Neural cell (in vitro differentiated cells): Measurements from ENCODE around the gene MYO9B. TPM values are rescaled to one million over a fixed set of nuclear protein-coding genes. Genes with fewer than 3 reads are reported as not detected.

Experiments used
- H2AFZ ChIP-seq: fragments of 200-600, 300-800 bp; sonication (generic), shearing (Covaris generic); 2 replicates; pipeline ENCODE4 v1.6.0; 2014; ENCODE audit warnings: low read depth, mild to moderate bottlenecking, antibody characterized with exemption, low read length, moderate library complexity
- H3F3A ChIP-seq: fragments of 200-600 bp; shearing (Covaris generic); 2 replicates; pipeline ENCODE4 v1.6.1; 2016; ENCODE audit warnings: mild to moderate bottlenecking, moderate library complexity, mixed read lengths, antibody characterized with exemption, low read length; ENCODE audit not compliant: insufficient read depth, poor library complexity, severe bottlenecking
- H3K27ac ChIP-seq: fragments of 200-600, 300-800 bp; sonication (generic), shearing (Covaris generic); 2 replicates; pipeline ENCODE4 v1.5.1; 2014; ENCODE audit warnings: mild to moderate bottlenecking, low read length, moderate library complexity
- H3K27me3 ChIP-seq: fragments of 300-800, 200-600 bp; sonication (generic), shearing (Covaris generic); 2 replicates; pipeline ENCODE4 v1.6.0; 2014; ENCODE audit warnings: mild to moderate bottlenecking, low read depth, low read length, moderate library complexity; ENCODE audit not compliant: insufficient read depth
- H3K36me3 ChIP-seq: fragments of 300-800, 200-600 bp; sonication (generic), shearing (Covaris generic); 2 replicates; pipeline ENCODE4 v1.5.1; 2014; ENCODE audit warnings: mild to moderate bottlenecking, antibody characterized with exemption, low read length, moderate library complexity; ENCODE audit not compliant: insufficient read depth
- H3K4me2 ChIP-seq: fragments of 300-800, 200-600 bp; sonication (generic), shearing (Covaris generic); 2 replicates; pipeline ENCODE4 v1.6.0; 2014; ENCODE audit warnings: mild to moderate bottlenecking, low read length
- H3K4me3 ChIP-seq: fragments of 300-800, 200-600 bp; sonication (generic), shearing (Covaris generic); 2 replicates; pipeline ENCODE4 v1.5.1; 2014; ENCODE audit warnings: mild to moderate bottlenecking, low read length, moderate library complexity
- H3K79me2 ChIP-seq: fragments of 200-600 bp; shearing (Covaris generic); replicated peaks from 2 replicates; pipeline ENCODE4 v1.6.0; 2014; ENCODE audit warnings: mild to moderate bottlenecking, low read length, moderate library complexity; ENCODE audit not compliant: insufficient read depth
- H3K9ac ChIP-seq: fragments of 300-800, 200-600 bp; sonication (generic), shearing (Covaris generic); 2 replicates; pipeline ENCODE4 v1.6.1; 2016; ENCODE audit warnings: mild to moderate bottlenecking, low read length, mixed read lengths
- H3K9me2 ChIP-seq: fragments of 200-600 bp; shearing (Covaris generic); 2 replicates; pipeline ENCODE4 v1.6.1; 2016; ENCODE audit warnings: mild to moderate bottlenecking, low read length, mixed read lengths; ENCODE audit not compliant: insufficient read depth
- H3K9me3 ChIP-seq: fragments of 200-600, 300-800 bp; sonication (generic), shearing (Covaris generic); 2 replicates; pipeline ENCODE4 v1.6.1; 2016; ENCODE audit warnings: mild to moderate bottlenecking, mixed run types, low read length, moderate library complexity, mixed read lengths
- H4K20me1 ChIP-seq: fragments of 200-600 bp; shearing (Covaris generic); 2 replicates; pipeline ENCODE4 v1.6.1; 2016; ENCODE audit warnings: mild to moderate bottlenecking, mixed run types; ENCODE audit not compliant: insufficient read depth
- EP300 ChIP-seq: fragments of 450-650 bp; conservative IDR thresholded peaks from 2 replicates; pipeline ENCODE4 v1.6.1; 2014; ENCODE audit warnings: antibody characterized with exemption, mild to moderate bottlenecking, moderate library complexity; ENCODE audit not compliant: poor library complexity, severe bottlenecking
- EZH2 ChIP-seq: fragments of 200-600, 300-800 bp; shearing (Covaris generic), sonication (generic); IDR thresholded peaks from 2 replicates; pipeline ENCODE4 v1.6.1; 2014; ENCODE audit warnings: antibody characterized with exemption, low read length, borderline replicate concordance, mild to moderate bottlenecking; ENCODE audit not compliant: insufficient read depth, poor library complexity, severe bottlenecking
- MXI1 ChIP-seq: fragments of 450-650 bp; conservative IDR thresholded peaks from 2 replicates; pipeline ENCODE4 v1.6.1; 2014; ENCODE audit warnings: antibody characterized with exemption, mild to moderate bottlenecking; ENCODE audit not compliant: poor library complexity, severe bottlenecking
- POLR2AphosphoS5 ChIP-seq: IDR thresholded peaks from 2 replicates; pipeline ENCODE4 v1.6.1; 2012
- RAD21 ChIP-seq: fragments of 450-650 bp; conservative IDR thresholded peaks from 2 replicates; pipeline ENCODE4 v1.6.1; 2014; ENCODE audit warnings: antibody characterized with exemption, mild to moderate bottlenecking, moderate library complexity
- REST ChIP-seq: IDR thresholded peaks from 2 replicates; pipeline ENCODE4 v1.6.1; 2012; ENCODE audit warnings: borderline replicate concordance
- SMC3 ChIP-seq: fragments of 450-650 bp; conservative IDR thresholded peaks from 2 replicates; pipeline ENCODE4 v1.6.1; 2014; ENCODE audit warnings: antibody characterized with exemption, mild to moderate bottlenecking, moderate library complexity; ENCODE audit not compliant: poor library complexity
- TAF1 ChIP-seq: IDR thresholded peaks from 2 replicates; pipeline ENCODE4 v1.6.1; 2012; ENCODE audit warnings: low read depth
- polyA plus RNA-seq: library from polyadenylated mRNA; depleted of rRNA; stranded (reverse); fragments of >200 nt; gene quantifications from 2 replicates; pipeline ENCODE4 v1.2.3, GENCODE V29; 2014
- TF ChIP-seq, protein P1 (sequence below): fragments of 450-650 bp; IDR thresholded peaks from 2 replicates; pipeline ENCODE4 v1.5.1; 2014; ENCODE audit warnings: antibody characterized with exemption, mild to moderate bottlenecking, moderate library complexity; ENCODE audit not compliant: poor library complexity, severe bottlenecking

The MYO9B gene
- polyA plus RNA-seq, 1 donor from 2014 or later, result 27.2 TPM

GRCh38 chr19:17194608-17195007 lies 119.0 kb downstream of the MYO9B start:
- TF ChIP-seq EZH2 (no peak), RAD21 (no peak), REST (no peak), SMC3 (no peak), POLR2AphosphoS5 (no peak), MXI1 (no peak), EP300 (no peak), TAF1 (no peak)
- TF ChIP-seq, protein P1, sequence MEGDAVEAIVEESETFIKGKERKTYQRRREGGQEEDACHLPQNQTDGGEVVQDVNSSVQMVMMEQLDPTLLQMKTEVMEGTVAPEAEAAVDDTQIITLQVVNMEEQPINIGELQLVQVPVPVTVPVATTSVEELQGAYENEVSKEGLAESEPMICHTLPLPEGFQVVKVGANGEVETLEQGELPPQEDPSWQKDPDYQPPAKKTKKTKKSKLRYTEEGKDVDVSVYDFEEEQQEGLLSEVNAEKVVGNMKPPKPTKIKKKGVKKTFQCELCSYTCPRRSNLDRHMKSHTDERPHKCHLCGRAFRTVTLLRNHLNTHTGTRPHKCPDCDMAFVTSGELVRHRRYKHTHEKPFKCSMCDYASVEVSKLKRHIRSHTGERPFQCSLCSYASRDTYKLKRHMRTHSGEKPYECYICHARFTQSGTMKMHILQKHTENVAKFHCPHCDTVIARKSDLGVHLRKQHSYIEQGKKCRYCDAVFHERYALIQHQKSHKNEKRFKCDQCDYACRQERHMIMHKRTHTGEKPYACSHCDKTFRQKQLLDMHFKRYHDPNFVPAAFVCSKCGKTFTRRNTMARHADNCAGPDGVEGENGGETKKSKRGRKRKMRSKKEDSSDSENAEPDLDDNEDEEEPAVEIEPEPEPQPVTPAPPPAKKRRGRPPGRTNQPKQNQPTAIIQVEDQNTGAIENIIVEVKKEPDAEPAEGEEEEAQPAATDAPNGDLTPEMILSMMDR, result no peak
- H3K9me3 ChIP-seq, result no peaks in the 10 kb centered on the region
- H3K27ac ChIP-seq, result no peak overlapping the region
- H3K4me3 ChIP-seq, result no peak overlapping the region
- no peaks in the 10 kb centered on the region for H3K79me2 ChIP-seq
- no peaks in the 10 kb centered on the region for H4K20me1 ChIP-seq
- H3F3A ChIP-seq, result no peaks in the 10 kb centered on the region
- no peaks in the 10 kb centered on the region for H3K36me3 ChIP-seq
- H3K4me2 ChIP-seq, result no peak overlapping the region
- H3K27me3 ChIP-seq, result no peaks in the 10 kb centered on the region
- no peaks in the 10 kb centered on the region for H3K9me2 ChIP-seq
- no peak overlapping the region for H2AFZ ChIP-seq
- H3K9ac ChIP-seq, result no peak overlapping the region

DNA sequence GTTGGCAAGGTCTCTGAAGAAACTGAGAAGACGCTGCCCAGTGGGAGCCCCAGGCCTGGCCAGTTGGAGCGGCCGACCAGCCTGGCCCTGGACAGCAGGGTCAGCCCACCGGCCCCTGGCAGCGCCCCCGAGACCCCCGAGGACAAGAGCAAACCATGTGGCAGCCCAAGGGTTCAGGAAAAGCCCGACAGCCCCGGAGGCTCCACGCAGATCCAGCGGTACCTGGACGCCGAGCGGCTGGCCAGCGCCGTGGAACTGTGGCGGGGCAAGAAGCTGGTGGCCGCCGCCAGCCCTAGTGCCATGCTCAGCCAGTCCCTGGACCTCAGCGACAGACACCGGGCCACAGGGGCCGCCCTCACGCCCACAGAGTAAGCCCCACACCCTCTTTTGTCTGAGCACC lies 119.5 kb downstream of the MYO9B start:
- Histone ChIP-seq H3K4me2 (no peak overlapping the region), H3K79me2 (no peaks in the 10 kb centered on the region), H2AFZ (no peak overlapping the region), H3K4me3 (no peak overlapping the region), H3K27me3 (no peaks in the 10 kb centered on the region), H3K9ac (no peak overlapping the region), H4K20me1 (no peaks in the 10 kb centered on the region), H3K9me3 (no peaks in the 10 kb centered on the region), H3F3A (no peaks in the 10 kb centered on the region), H3K27ac (no peak overlapping the region), H3K9me2 (no peaks in the 10 kb centered on the region), H3K36me3 (no peaks in the 10 kb centered on the region)
- TF ChIP-seq RAD21 (no peak), SMC3 (no peak), POLR2AphosphoS5 (no peak), EP300 (no peak), MXI1 (no peak), EZH2 (no peak), TAF1 (no peak), REST (no peak)
- TF ChIP-seq, protein P1, result no peak
